Dermis microvascular lymphatic vessel endothelial cell (primary cell): ENCODE measurements around the gene ACBD5. TPM values are rescaled to one million over a fixed set of nuclear protein-coding genes. Genes with fewer than 3 reads are reported as not detected.
"Not testable (repeated sequence)": the region's sequence is repeated elsewhere in the genome, so short reads cannot be mapped to it uniquely, and the experiment has no call there.

ENCODE experiments used
- DNase-seq, 2 donors: peaks; one replicate each; pipeline versions ENCODE4 v3.0.0 to v3.0.0-alpha.2; 2010; ENCODE audit warnings: low read depth in 2 of 2
- total RNA-seq: library from RNA; depleted of rRNA; stranded (reverse); fragments of >200 nt; gene quantifications from 2 replicates; pipeline ENCODE4 v1.2.1, GENCODE V29; 2014

Gene ACBD5
- total RNA-seq, 1 donor from 2014 or later = 14.6 TPM

DNA sequence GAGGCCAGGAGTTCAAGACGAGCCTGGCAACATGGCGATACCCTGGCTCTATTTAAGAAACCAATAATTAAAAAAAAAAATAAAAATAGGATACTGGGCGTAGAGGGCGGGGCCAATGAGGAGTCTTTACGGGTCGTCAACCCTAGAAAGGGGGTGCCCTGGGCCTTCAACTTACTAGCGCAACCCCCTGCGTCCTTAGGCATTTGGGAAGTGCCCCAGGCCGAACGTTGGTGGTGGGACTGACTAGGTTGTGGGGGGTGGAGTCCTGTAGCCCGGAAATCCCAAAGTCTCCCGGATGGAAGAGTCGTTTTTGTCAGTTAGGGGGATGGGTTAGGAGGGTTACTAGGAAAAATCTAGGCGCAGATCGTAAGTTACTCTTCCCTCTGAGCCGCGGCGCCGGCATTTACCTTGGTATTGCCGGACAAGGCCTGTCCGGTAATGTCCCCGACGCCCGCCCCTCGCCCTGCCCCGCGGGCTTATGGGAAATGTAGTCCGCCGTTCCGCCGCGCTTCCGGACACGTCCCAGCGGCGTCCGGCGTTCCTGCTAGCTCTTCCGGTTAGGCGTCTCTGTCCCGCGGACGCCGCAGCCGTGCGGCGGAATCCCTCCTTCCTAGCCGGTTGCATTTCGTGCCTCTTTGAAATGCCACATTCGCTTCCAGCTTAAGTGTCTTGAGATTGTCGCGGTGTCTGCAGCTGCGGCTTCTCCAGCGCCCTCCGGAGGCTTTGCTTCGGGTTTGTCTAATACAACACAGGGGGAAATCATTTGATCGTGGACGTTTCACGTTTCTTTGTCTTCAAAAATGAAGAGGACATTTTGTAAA is 1.3 kb upstream of the ACBD5 start:
- peak; percentile 91 to 97 for DNase-seq

DNA sequence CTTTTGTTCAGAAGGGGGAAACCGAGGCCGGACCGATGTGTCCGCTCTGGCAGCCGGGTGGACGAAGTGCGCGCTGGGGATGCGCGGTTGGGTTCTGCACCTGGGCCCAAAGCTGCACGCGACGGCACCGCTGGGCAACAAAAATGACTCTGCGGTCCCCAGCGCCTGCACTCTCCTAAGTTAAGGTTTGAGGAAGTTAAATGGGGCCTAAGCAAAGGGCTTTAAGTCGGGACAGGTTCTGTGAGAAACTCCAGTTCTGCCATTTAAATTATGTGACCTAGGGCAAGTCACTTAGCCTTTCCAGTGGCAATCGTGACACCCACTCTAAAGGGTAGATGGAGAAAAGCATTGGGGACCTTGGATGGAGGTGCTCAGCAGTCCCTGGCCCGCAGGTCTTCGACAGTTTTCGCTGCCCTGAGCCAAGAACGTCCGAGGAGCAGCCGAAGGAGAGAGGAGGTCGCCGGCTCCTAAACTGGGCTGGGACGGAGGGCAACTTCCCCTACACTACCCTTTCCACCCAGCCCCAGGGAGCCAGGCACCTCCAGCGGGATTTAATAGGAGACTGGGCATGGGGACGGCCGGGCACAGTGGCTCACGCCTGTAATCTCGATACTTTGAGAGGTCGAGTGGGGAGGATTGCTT is 534 bp upstream of the ACBD5 start:
- peak in 1 of 2 donors; percentile 16 for DNase-seq

- not testable (repeated sequence) for DNase-seq
These were observed 3.1 kb downstream of the ACBD5 start for GRCh38 chr10:27237531-27237930.

DNA sequence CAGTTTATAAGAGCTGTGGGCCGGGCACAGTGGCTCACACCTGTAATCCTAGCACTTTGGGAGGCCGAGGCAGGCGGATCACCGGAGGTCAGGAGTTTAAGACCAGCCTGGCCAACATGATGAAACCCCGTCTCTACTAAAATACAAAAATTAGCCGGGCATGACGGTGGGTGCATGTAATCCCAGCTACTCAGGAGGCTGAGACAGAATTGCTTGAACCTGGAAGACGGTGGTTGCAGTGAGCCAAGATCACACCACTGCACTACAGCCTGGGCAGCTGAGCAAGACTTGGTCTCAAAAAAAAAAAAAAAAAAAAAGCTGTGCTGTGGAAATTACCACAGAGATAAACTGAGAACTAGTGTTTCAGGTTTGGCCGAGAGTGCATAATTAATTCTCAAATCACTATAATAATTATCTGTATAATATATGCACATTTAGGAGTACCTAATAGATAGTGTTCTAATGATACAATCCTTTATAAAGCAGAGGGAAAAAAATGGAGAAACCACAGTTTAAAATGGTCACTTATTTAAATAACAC is 3.9 kb downstream of the ACBD5 start:
- not testable (repeated sequence) for DNase-seq

DNA sequence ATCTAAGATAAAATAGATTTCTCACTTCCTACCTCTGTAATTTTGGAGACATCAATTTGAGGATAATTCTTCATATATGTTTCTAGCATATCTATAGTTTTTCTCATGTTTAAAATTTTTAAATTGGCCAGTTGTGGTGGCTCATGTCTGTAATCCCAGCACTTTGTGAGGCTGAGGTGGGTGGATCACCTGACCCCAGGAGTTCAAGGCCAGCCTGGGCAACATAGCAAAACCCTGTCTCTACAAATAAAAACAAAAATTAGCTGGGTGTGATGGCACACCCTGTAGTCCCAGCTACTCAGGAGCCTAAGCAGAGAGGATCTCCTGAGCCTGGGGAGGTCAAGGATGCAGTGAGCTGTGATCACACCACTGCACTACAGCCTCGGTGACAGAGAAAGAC is 4.9 kb downstream of the ACBD5 start:
- DNase-seq = no peak

DNA sequence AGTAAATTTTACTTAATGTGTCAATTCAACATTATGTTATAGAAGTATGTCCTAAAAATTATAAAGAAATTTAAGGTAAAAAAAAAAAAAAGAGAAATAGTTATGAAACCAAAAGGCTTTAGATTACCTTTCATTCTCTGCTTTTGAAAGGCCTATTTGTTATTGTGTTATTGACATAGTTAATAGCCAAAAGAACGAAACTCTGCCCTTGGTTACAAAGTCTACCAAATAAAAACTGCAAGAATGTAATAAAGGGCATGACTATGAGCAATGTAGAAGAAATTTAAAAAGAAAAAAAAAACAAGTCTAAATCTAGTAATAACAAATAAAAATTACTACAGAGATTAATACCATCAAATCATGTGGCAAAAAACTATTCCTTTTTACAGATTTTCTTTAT is 10.6 kb downstream of the ACBD5 start:
- no peak for DNase-seq

- no peak for DNase-seq
These were observed 14.8 kb downstream of the ACBD5 start for GRCh38 chr10:27225642-27226257.

GRCh38 chr10:27225011-27225590 is 15.5 kb downstream of the ACBD5 start:
- DNase-seq = no peak

GRCh38 chr10:27223964-27224363 is 16.6 kb downstream of the ACBD5 start:
- peak in 1 of 2 donors; percentile 56 for DNase-seq

- DNase-seq = no peak
These were observed 33.2 kb downstream of the ACBD5 start for GRCh38 chr10:27207350-27207749.

- no peak for DNase-seq
These were observed 36.8 kb downstream of the ACBD5 start for GRCh38 chr10:27203806-27204205.

DNA sequence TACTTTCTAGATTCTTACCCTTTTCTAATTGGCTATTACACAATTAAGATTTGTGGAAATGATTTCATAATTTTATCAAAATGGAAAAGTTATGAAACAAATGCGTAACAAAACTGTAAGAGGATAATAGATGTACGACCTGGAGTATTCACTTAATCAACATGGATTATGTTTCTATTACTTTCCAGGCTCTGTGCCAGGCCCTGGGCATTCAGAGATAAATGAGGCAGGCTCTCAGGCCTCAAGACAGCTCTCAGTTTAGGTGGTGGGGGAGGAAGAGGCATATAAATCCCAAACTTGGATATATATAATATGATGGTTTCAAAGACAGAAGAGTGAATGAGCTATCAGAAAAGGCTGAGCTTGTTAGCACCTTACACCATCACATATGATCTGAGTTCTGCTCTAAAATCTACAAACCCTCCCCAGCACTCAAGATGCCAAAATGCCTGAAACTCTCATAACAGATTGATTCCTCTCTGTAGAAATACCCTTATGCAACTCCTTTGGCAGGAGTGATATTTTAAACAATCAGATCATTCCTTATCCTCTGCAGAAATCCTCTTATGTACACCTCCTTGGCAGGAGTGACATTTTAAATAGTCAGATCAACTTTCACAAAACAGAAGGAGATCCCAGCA is 42.5 kb downstream of the ACBD5 start:
- no peak for DNase-seq

DNA sequence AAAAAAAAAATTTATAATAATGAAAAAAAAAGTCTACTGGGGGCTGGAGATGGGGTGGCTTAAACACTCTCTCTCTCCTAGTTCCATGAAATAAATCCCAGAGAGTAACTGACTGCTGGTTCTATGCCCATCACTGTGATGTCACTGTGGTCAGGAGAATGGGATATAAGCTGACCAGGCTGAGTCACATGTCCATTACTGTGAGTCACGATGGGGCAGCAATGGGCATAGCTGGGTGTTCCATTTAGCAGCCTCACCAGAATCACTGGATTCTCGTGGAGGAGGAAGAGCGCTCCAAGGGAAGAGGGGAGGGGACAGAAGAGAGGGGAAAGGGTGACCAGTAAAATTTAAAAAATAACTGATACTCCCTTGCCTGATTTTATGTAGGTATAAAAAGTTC is 48.3 kb downstream of the ACBD5 start:
- DNase-seq = peak; percentile 38 to 75

GRCh38 chr10:27190508-27190907 is 50.1 kb downstream of the ACBD5 start:
- no peak for DNase-seq

DNA sequence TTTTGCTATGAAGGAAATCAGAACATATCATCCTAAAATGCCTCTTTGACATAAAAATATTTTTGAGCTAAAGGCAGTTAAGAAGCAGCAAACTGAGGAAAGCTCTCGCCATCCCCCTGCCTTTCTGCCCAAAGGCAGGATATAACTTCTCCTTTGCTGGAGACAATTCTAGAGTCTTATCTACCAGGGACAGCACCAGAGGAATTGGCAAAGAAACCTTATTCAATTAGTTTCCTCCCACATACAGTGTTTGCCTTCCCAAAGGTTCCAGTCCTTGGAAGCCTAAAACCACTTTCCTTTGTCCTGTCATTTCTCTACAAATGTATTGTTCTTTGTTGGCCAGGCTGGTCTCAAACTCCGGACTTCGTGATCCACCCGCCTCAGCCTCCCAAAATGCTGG is 51.7 kb downstream of the ACBD5 start:
- no peak for DNase-seq

GRCh38 chr10:27188259-27188658 is 52.3 kb downstream of the ACBD5 start:
- DNase-seq = no peak

DNA sequence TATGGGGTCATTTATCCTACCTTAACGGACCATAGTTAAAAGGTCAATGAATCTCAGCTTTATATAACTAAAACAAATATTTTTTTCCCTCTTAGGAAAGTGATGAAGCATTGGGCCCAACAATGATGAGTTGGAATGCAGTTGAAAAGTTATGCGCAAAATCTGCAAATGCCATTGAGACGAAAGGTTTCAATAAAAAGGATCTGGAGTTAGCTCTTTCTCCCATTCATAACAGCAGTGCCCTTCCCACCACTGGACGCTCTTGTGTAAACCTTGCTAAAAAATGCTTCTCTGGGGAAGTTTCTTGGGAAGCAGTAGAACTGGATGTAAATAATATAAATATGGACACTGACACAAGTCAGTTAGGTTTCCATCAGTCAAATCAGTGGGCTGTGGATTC is 70.7 kb downstream of the ACBD5 start:
- DNase-seq = no peak

GRCh38 chr10:27158421-27158820 is 82.2 kb downstream of the ACBD5 start:
- peak in 1 of 2 donors; percentile 44 for DNase-seq

DNA sequence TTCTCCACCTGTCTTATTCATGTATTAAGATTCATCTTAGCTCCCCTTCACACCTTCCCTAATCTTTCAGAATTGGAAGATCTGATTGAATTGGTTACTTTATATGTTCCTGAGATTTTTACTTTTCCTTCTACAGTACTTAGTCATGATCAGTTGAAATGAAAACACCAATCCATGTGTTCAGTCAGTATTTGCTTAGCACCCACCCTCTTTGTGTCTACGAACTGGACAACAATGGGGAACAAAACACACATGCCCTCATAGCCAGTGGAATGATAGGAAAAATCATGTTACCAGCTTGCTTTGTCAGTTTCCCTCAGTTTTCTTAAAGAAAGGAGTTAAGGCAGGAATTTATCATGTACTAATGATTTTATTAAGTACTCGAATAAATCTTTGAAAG is 83.4 kb downstream of the ACBD5 start:
- DNase-seq = peak; percentile 16 to 44

GRCh38 chr10:27156566-27156965 is 84.0 kb downstream of the ACBD5 start:
- not testable (repeated sequence) for DNase-seq

DNA sequence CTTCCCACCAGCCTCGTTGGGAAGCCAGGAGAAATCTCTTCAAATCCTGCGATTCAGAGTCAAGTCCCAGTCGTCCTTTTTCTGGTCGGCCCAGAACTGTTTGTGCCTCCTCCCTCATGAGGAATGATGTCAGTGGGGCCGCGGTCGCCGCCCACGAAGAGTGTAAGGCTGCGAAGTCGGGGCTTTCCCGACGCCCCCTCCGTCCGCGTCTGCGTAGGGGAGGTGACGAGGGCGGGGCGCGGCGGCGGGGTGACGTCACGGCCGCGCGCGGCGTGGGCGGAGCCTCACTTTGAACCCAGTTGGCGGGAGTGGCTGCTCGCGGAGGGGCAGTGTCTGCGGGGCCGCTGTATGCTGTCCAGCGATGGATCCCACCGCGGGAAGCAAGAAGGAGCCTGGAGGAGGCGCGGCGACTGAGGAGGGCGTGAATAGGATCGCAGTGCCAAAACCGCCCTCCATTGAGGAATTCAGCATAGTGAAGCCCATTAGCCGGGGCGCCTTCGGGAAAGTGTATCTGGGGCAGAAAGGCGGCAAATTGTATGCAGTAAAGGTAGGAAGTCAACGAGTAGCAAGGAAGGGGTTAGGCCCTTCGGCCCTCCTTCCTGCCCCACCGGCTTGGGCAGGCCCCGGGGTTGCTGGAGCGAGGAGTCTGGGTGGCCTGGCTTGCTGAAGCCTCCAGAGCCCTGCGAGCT is 85.4 kb downstream of the ACBD5 start, which contains the start of gene MASTL:
Gene MASTL (plus strand): TSS at position 287 of the 689 bp plus-strand sequence. CDS start 75 bp downstream, at position 362.
- DNase-seq = peak; percentile 85 to 97
